ENCODE data around the gene ZBTB8B.

DNA sequence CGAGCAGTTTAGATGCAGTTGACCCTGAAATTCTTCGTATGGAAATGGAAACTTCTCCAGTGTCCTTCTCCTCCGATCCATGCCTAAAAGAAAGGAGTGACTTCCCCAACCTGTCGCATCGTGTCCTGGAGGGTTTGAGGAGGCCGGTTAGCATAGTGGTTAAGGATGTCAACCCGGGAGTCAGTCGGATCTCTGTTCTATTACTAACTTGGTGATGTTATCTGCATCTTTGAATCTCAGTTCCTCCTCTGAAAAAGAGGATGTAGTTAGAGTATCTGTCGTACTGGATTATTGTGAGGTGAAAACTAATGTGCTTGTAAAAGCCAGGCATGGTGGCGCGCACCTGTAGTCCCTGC lies 684 bp downstream of the ZBTB8B start:
- TF ChIP-seq CTCF (IDR thresholded peaks at IDR 0.05) (no peak), POLR2AphosphoS5 (IDR thresholded peaks at IDR 0.05) (no peak), POLR2A (IDR thresholded peaks at IDR 0.05) (no peak)

All from breast epithelium (tissue), 3 donors.